PC-9 (cell line): ENCODE data around the gene RHOBTB1. TPM values are rescaled to one million over a fixed set of nuclear protein-coding genes. Genes with fewer than 3 reads are reported as not detected.
"Not testable (repeated sequence)": the region's sequence is repeated elsewhere in the genome, so short reads cannot be mapped to it uniquely, and the experiment has no call there.

Experiments used
- BruUV-seq: library from RNA; stranded (reverse); fragments of 400-500 nt; replicated peaks from 2 replicates; lab custom pipeline; 2021; lab: Mats Ljungman, UMichigan
- CTCF ChIA-PET: fragments of 300-600 bp; sonication (Branson Sonifier 250); formaldehyde crosslinking; loops from one replicate; lab custom pipeline; 2022; ENCODE audit warnings: antibody characterized with exemption; lab: Charles Lee
- POLR2A ChIA-PET: fragments of 300-600 bp; sonication (Branson Sonifier 250); formaldehyde crosslinking; loops from one replicate; lab custom pipeline; 2022; ENCODE audit warnings: antibody characterized with exemption; ENCODE audit not compliant: unreplicated experiment; lab: Charles Lee
- DNase-seq, 2 experiments: peaks; one replicate each; pipeline versions ENCODE4 v3.0.0 to v3.0.0-alpha.2; 2015 to 2022; ENCODE audit warnings: mixed read lengths in 1 of 2
- H2AFZ ChIP-seq: fragments of 200-600 bp; sonication (generic); 2 replicates; pipeline ENCODE4 v1.8.1; 2017; ENCODE audit warnings: antibody characterized with exemption
- H3F3A ChIP-seq: fragments of 200-600 bp; sonication (generic); 2 replicates; pipeline ENCODE4 v1.8.1; 2017; ENCODE audit warnings: antibody characterized with exemption, mild to moderate bottlenecking, low read depth; ENCODE audit not compliant: insufficient read depth
- H3K27ac ChIP-seq: fragments of 200-600 bp; sonication (generic); 2 replicates; pipeline ENCODE4 v1.6.1; 2016; ENCODE audit warnings: mixed run types
- H3K27me3 ChIP-seq: fragments of 200-600 bp; sonication (generic); 2 replicates; pipeline ENCODE4 v1.6.1; 2016; ENCODE audit warnings: low read depth, mixed run types; ENCODE audit not compliant: insufficient read depth
- H3K36me3 ChIP-seq: fragments of 200-600 bp; sonication (generic); 2 replicates; pipeline ENCODE4 v1.6.1; 2016; ENCODE audit warnings: low read depth, mixed run types
- H3K4me1 ChIP-seq: fragments of 200-600 bp; sonication (generic); replicated peaks from 2 replicates; pipeline ENCODE4 v1.6.1; 2016; ENCODE audit warnings: mixed run types; ENCODE audit not compliant: insufficient read depth
- H3K4me2 ChIP-seq: fragments of 200-600 bp; sonication (generic); 2 replicates; pipeline ENCODE4 v1.6.1; 2017; ENCODE audit warnings: mixed run types
- H3K4me3 ChIP-seq: fragments of 200-600 bp; sonication (generic); 2 replicates; pipeline ENCODE4 v1.6.1; 2016; ENCODE audit warnings: mixed run types
- H3K79me2 ChIP-seq: fragments of 200-600 bp; sonication (generic); 2 replicates; pipeline ENCODE4 v1.6.1; 2017; ENCODE audit warnings: low read depth, mixed run types
- H3K9me2 ChIP-seq: fragments of 200-600 bp; sonication (generic); 2 replicates; pipeline ENCODE4 v1.8.1; 2017; ENCODE audit warnings: mild to moderate bottlenecking; ENCODE audit not compliant: insufficient read depth
- H3K9me3 ChIP-seq: fragments of 200-600 bp; sonication (generic); 2 replicates; pipeline ENCODE4 v1.8.1; 2016; ENCODE audit warnings: low read depth; ENCODE audit not compliant: insufficient read depth
- H4K20me1 ChIP-seq: fragments of 200-600 bp; sonication (generic); 2 replicates; pipeline ENCODE4 v1.8.1; 2017; ENCODE audit not compliant: insufficient read depth
- CTCF ChIP-seq: fragments of 200-600 bp; sonication (generic); conservative IDR thresholded peaks from 2 replicates; pipeline ENCODE4 v1.6.1; 2017; ENCODE audit warnings: mixed run types, antibody characterized with exemption, mild to moderate bottlenecking, moderate library complexity
- EZH2 ChIP-seq: fragments of 200-600 bp; sonication (generic); IDR thresholded peaks from 2 replicates; pipeline ENCODE4 v1.8.0; 2017; ENCODE audit warnings: antibody characterized with exemption, low read depth
- intact Hi-C: fragments of 100-400 bp; cut with micrococcal nuclease; formaldehyde crosslinking; loops from one replicate; pipeline ENCODE4 v1.10.0; 2022; ENCODE audit not compliant: unreplicated experiment
- total RNA-seq: library from RNA; stranded (reverse); gene quantifications from 2 replicates; pipeline ENCODE4 v1.2.3, GENCODE V29; 2021

RHOBTB1 gene
- total RNA-seq, 1 experiment from 2014 or later = 5.2 TPM

GRCh38 chr10:60974463-60975149 lies 30.6 kb upstream of the RHOBTB1 start:
- Histone ChIP-seq H3K9me2 (0 out of 2 replicates have a peak, but pooled peaks cover 4% of the 10 kb centered on the region), H3K9me3 (peaks cover 3% of the 10 kb centered on the region; the same call in 1 of the 2 replicates), H3K27me3 (no peaks in the 10 kb centered on the region), H3K36me3 (no peaks in the 10 kb centered on the region), H3K4me2 (no peak overlapping the region), H3K27ac (no peak overlapping the region), H3K4me3 (no peak overlapping the region), H3F3A (peaks cover 6% of the 10 kb centered on the region; the same call in 1 of the 2 replicates), H3K79me2 (no peaks in the 10 kb centered on the region), H3K4me1 (peaks cover 30% of the 10 kb centered on the region), H4K20me1 (no peaks in the 10 kb centered on the region), H2AFZ (no peak overlapping the region)
- no TSS peak for BruUV-seq
- ChIA-PET POLR2A (no interaction called here), CTCF (interaction anchor here (0.6 kb wide), 1 partner anchor 10 kb away, joined by 3 read pairs; no protein-coding TSS in a partner anchor)
- intact Hi-C loops = no loop called here
- no peak for TF ChIP-seq CTCF
- no peak for DNase-seq

DNA sequence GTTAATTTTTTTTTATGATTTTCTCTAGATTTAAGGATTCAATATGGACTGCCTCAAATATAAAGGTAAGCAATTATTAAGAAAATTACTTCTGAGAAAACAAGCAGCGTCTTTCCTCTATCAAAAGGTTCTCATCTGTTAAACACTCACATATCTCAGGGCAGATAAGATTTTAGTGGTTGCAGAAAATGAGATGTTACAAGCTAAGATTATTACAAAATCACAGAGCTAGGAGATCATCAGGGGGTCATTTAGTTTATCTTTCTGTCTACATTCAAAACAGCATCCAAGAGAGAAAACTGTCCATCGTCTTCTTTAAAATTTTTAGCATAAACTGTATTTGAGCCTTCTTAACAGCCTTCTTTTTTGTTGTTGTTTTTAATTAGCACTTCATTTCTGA lies 29.1 kb upstream of the RHOBTB1 start:
- no peaks in the 10 kb centered on the region for H3F3A ChIP-seq
- no peak overlapping the region for H3K4me3 ChIP-seq
- intact Hi-C loops = no loop called here
- H3K36me3 ChIP-seq = no peaks in the 10 kb centered on the region
- H4K20me1 ChIP-seq = no peaks in the 10 kb centered on the region
- no peak overlapping the region for H3K4me2 ChIP-seq
- DNase-seq = no peak
- H3K4me1 ChIP-seq = peaks cover 16% of the 10 kb centered on the region
- no peaks in the 10 kb centered on the region for H3K27me3 ChIP-seq
- no TSS peak for BruUV-seq
- H3K9me2 ChIP-seq = 0 out of 2 replicates have a peak, but pooled peaks cover 4% of the 10 kb centered on the region
- H3K27ac ChIP-seq = no peak overlapping the region
- no peaks in the 10 kb centered on the region for H3K79me2 ChIP-seq
- no peak for TF ChIP-seq EZH2
- TF ChIP-seq CTCF = no peak
- POLR2A ChIA-PET = no interaction called here
- H3K9me3 ChIP-seq = no peaks in the 10 kb centered on the region
- no peak overlapping the region for H2AFZ ChIP-seq
- CTCF ChIA-PET = no interaction called here

GRCh38 chr10:60972181-60972580 lies 28.2 kb upstream of the RHOBTB1 start:
- CTCF ChIA-PET, H3K27ac ChIP-seq, H4K20me1 ChIP-seq, H3F3A ChIP-seq, H3K36me3 ChIP-seq, POLR2A ChIA-PET, H3K9me3 ChIP-seq, BruUV-seq, intact Hi-C loops, H3K9me2 ChIP-seq, H3K79me2 ChIP-seq, H3K4me2 ChIP-seq, H3K4me3 ChIP-seq, DNase-seq, H3K27me3 ChIP-seq, H2AFZ ChIP-seq: not testable (repeated sequence)
- peaks cover 12% of the 10 kb centered on the region for H3K4me1 ChIP-seq
